ENCODE data around the gene SDK1.

SDK1 gene

DNA sequence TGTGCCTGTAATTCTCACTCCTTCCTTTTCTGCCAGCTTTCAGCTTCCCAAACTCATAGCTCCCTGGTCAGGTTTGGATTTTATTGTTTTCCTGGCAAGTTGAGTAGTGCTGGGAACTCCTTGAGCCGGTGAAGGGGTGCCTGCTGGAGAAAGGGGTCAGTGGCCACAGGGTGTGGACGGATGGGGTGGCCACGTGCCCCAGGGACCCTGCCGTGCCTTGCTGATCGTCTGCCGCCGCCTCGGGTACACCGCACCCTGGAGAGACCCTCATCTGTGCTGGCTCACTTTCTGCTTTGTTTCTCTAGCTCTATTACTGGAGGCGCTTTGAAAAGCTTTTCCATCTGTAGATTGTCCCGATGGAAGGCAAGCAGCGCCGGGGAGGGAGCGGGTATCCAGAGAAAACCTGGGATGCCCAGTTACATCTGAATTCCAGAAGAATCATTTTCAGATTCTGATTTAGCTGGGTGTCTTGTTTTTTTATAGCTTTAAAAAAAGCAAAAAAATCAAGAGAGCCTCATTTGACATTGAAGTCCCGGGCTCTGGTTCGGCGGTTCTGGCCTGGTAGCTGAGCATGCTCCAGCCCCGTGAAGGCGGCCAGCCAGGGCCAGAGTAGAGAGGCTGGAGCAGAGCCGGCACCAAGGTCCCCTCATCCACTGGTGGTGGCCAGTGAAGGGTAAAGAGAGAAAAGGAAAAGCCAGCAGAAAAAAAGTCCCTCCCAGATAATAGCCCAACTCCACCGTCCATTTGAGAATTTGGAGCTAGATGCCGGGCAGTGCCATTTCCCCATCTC lies 870.1 kb downstream of the SDK1 start:
- H3K4me3 ChIP-seq (ENCODE audit: low read length): no peak overlapping the region
- no peak for TF ChIP-seq CTCF (IDR thresholded peaks at IDR 0.05; ENCODE audit: insufficient read depth, low read depth, low read length, missing control alignments)

DNA sequence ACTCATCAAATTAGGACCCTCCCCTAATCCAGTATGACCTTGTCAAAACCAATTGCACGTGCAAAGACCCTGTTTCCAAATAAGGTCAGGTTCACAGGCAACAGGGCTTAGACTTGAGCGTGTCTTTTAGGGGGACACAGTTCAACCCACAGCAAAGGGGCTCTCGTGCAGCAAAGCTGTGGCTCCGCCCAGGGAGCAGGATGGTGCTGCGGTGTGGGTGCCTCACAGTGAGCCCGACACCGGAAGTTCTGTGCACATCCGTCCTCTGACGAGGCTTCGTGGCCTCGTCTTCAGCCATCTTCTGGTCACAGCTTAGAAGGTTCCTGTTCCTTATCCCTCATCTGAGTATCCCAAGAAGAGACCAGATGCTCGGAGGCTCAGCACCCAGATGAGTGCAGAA lies 871.8 kb downstream of the SDK1 start:
- H3K4me3 ChIP-seq (ENCODE audit: low read length): no peak overlapping the region
- no peak for TF ChIP-seq CTCF (IDR thresholded peaks at IDR 0.05; ENCODE audit: insufficient read depth, low read depth, low read length, missing control alignments)
- DNase-seq (ENCODE audit: low read depth): no peak

More for the DNA sequence above, 870.1 kb downstream of the SDK1 start:
- no peak for DNase-seq (ENCODE audit: low read depth)

DNA sequence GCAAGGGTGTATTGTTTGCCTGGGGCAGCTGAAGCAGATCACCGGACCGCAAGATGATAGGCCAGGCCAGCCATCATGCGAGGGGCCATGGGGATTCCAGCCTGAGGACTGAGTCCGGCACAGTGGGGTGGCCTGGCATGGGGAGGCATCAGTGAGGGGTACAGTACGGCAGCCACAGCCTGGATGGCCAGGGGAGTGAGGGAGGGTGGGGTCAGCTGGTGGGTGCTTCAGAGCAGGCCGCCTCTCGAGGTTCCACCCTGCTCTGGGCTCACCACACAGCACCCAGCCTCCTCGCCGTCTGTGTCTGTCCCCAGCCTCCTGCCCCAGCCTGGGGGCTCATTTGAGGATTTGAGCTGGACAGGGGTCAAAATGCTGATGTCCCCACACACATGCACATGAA lies 872.6 kb downstream of the SDK1 start:
- no peak for TF ChIP-seq CTCF (IDR thresholded peaks at IDR 0.05; ENCODE audit: insufficient read depth, low read depth, low read length, missing control alignments)
- DNase-seq (ENCODE audit: low read depth): no peak
- no peak overlapping the region for H3K4me3 ChIP-seq (ENCODE audit: low read length)

DNA sequence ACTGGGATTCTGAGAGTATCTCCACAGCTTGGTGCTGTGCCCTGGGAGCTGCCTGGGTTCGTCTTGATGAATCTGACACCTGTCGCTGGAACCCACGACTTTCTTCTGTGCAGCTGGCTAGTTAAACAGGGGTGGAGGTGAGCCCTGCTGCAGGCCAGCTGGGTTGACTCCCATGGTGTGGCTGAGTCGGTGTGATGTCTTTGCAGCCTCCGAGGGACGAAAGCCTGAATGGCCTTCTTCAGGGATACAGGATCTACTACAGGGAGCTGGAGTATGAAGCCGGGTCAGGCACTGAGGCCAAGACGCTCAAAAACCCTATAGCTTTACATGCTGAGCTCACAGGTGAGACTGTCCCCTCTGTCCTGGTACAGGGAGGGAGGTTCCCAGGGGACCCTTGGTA lies 873.0 kb downstream of the SDK1 start:
- TF ChIP-seq CTCF (IDR thresholded peaks at IDR 0.05; ENCODE audit: insufficient read depth, low read depth, low read length, missing control alignments): no peak
- H3K4me3 ChIP-seq (ENCODE audit: low read length): no peak overlapping the region
- DNase-seq (ENCODE audit: low read depth): no peak

- H3K4me3 ChIP-seq (ENCODE audit: low read length): no peak overlapping the region
- no peak for TF ChIP-seq CTCF (IDR thresholded peaks at IDR 0.05; ENCODE audit: insufficient read depth, low read depth, low read length, missing control alignments)
- DNase-seq (ENCODE audit: low read depth): no peak
Observed at GRCh38 chr7:4174451-4174850, 873.4 kb downstream of the SDK1 start.

GRCh38 chr7:4174884-4175283 lies 873.8 kb downstream of the SDK1 start:
- no peak for DNase-seq (ENCODE audit: low read depth)
- TF ChIP-seq CTCF (IDR thresholded peaks at IDR 0.05; ENCODE audit: insufficient read depth, low read depth, low read length, missing control alignments): no peak
- no peak overlapping the region for H3K4me3 ChIP-seq (ENCODE audit: low read length)
